ENCODE results near the gene NRIP3. TPM values are rescaled to one million over a fixed set of nuclear protein-coding genes. Genes with fewer than 3 reads are reported as not detected.

Gene NRIP3
- total and polyA plus RNA-seq, 4 donors = under 0.01 to 1.0 (median 0.07) TPM; not detected in 1

DNA sequence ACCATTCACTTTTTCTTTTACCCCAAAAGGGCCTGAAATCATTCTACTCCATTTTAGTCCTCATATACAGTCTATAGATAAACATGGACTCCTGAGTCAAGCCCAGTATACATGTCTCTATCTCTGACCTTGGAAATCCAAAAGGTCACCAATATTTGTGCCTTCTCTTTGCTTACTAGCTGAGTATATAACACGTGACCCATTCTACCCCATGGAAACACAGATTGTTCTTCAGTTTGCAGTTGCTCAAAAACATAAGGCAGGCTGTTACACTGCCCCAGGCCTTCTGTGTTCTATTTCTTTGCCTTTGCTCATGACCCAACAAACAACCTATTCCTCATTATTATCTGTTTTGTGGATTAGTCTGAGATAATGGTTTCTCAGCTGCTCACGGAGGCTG lies 5.8 kb downstream of the NRIP3 start:
- Histone ChIP-seq H3K27ac (ENCODE audit: low read depth in 1 of 2, low read length in 2 of 2) (no peak overlapping the region), H3K9ac (ENCODE audit: low read depth in 1 of 2, low read length in 2 of 2) (no peak overlapping the region), H3K4me1 (ENCODE audit: control insufficient read depth in 4 of 4, insufficient read depth in 4 of 4, low read length in 3 of 4) (peaks cover 0 to under 1% (median under 1%) of the 10 kb centered on the region in 4 donors), H3K27me3 (ENCODE audit: control insufficient read depth in 4 of 4, insufficient read depth in 4 of 4, low read length in 3 of 4) (peaks cover 0 to 5% (median 3%) of the 10 kb centered on the region in 4 donors), H3K36me3 (ENCODE audit: control insufficient read depth in 4 of 4, insufficient read depth in 3 of 4, low read depth in 1 of 4, low read length in 3 of 4) (no peaks in the 10 kb centered on the region), H3K4me3 (ENCODE audit: low read depth in 1 of 3, low read length in 3 of 3) (no peak overlapping the region), H3K9me3 (ENCODE audit: control insufficient read depth in 4 of 4, low read length in 3 of 4) (no peaks in the 10 kb centered on the region)
- 90% methylated on average over 2 of the region's 2 CpGs for WGBS
- DNase-seq (ENCODE audit: low spot score) = no peak
- no peak for TF ChIP-seq SP1 (IDR thresholded peaks at IDR 0.05)
- TF ChIP-seq, protein P1, sequence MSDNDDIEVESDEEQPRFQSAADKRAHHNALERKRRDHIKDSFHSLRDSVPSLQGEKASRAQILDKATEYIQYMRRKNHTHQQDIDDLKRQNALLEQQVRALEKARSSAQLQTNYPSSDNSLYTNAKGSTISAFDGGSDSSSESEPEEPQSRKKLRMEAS (IDR thresholded peaks at IDR 0.05) = no peak
- TF ChIP-seq FOXA1 (IDR thresholded peaks at IDR 0.05) = no peak
- TF ChIP-seq JUND (IDR thresholded peaks at IDR 0.05) = no peak
- TF ChIP-seq RXRA (IDR thresholded peaks at IDR 0.05) = no peak

- H3K36me3 ChIP-seq (ENCODE audit: control insufficient read depth in 4 of 4, insufficient read depth in 3 of 4, low read depth in 1 of 4, low read length in 3 of 4) = no peaks in the 10 kb centered on the region
- TF ChIP-seq GABPA (IDR thresholded peaks at IDR 0.05 in 1 of 2, conservative IDR thresholded peaks at IDR 0.05 in 1 of 2) = no peak
- no peak for TF ChIP-seq CTCF (IDR thresholded peaks at IDR 0.05; ENCODE audit: low read depth, low read length, missing input control)
- TF ChIP-seq FOXA1 (IDR thresholded peaks at IDR 0.05) = no peak
- no peak for TF ChIP-seq FOXA2 (IDR thresholded peaks at IDR 0.05)
- TF ChIP-seq, protein P2, sequence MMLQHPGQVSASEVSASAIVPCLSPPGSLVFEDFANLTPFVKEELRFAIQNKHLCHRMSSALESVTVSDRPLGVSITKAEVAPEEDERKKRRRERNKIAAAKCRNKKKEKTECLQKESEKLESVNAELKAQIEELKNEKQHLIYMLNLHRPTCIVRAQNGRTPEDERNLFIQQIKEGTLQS (IDR thresholded peaks at IDR 0.05) = no peak
- TF ChIP-seq, protein P1 (IDR thresholded peaks at IDR 0.05) = no peak
- TF ChIP-seq EGR1 (IDR thresholded peaks at IDR 0.05; ENCODE audit: low read depth in 2 of 2) = no peak
- H3K9me3 ChIP-seq (ENCODE audit: control insufficient read depth in 4 of 4, low read length in 3 of 4) = no peaks in the 10 kb centered on the region
- no peak for DNase-seq (ENCODE audit: low spot score)
- no peak overlapping the region for H3K9ac ChIP-seq (ENCODE audit: low read depth in 1 of 2, low read length in 2 of 2)
- WGBS = 94% methylated on average over 3 of the region's 3 CpGs
- peaks cover 0 to 5% (median 2%) of the 10 kb centered on the region in 4 donors for H3K27me3 ChIP-seq (ENCODE audit: control insufficient read depth in 4 of 4, insufficient read depth in 4 of 4, low read length in 3 of 4)
- no peak overlapping the region for H3K27ac ChIP-seq (ENCODE audit: low read depth in 1 of 2, low read length in 2 of 2)
- no peak overlapping the region for H3K4me3 ChIP-seq (ENCODE audit: low read depth in 1 of 3, low read length in 3 of 3)
- no peaks in the 10 kb centered on the region for H3K4me1 ChIP-seq (ENCODE audit: control insufficient read depth in 4 of 4, insufficient read depth in 4 of 4, low read length in 3 of 4)
These were observed 6.3 kb downstream of the NRIP3 start for GRCh38 chr11:8997451-8997850.

GRCh38 chr11:8989453-8989852 lies 14.3 kb downstream of the NRIP3 start:
- TF ChIP-seq SP1 (IDR thresholded peaks at IDR 0.05) (no peak), ZBTB33 (IDR thresholded peaks at IDR 0.05) (no peak), RAD21 (IDR thresholded peaks at IDR 0.05) (no peak), HNF4G (IDR thresholded peaks at IDR 0.05) (no peak), FOXA1 (IDR thresholded peaks at IDR 0.05) (no peak), TAF1 (conservative IDR thresholded peaks at IDR 0.05) (no peak)
- Histone ChIP-seq H3K9me3 (ENCODE audit: control insufficient read depth in 4 of 4, low read length in 3 of 4) (no peaks in the 10 kb centered on the region), H3K36me3 (ENCODE audit: control insufficient read depth in 4 of 4, insufficient read depth in 3 of 4, low read depth in 1 of 4, low read length in 3 of 4) (no peaks in the 10 kb centered on the region), H3K4me1 (ENCODE audit: control insufficient read depth in 4 of 4, insufficient read depth in 4 of 4, low read length in 3 of 4) (no peaks in the 10 kb centered on the region), H3K4me3 (ENCODE audit: low read depth in 1 of 3, low read length in 3 of 3) (no peak overlapping the region), H3K27ac (ENCODE audit: low read depth in 1 of 2, low read length in 2 of 2) (no peak overlapping the region), H3K9ac (ENCODE audit: low read depth in 1 of 2, low read length in 2 of 2) (no peak overlapping the region), H3K27me3 (ENCODE audit: control insufficient read depth in 4 of 4, insufficient read depth in 4 of 4, low read length in 3 of 4) (peaks cover 0 to 3% (median 0%) of the 10 kb centered on the region in 4 donors)
- no peak for DNase-seq (ENCODE audit: low spot score)
- WGBS = 87% methylated on average over 1 of the region's 1 CpG

Data from liver (tissue), 9 donors.